ENCODE results near the gene CYP2W1. TPM values are rescaled to one million over a fixed set of nuclear protein-coding genes. Genes with fewer than 3 reads are reported as not detected.
A peak's percentile ranks its signal among the peaks of the same experiment; 100 is the strongest.

CYP2W1 gene
- total RNA-seq, 4 donors from 2014 or later, result 0.41 to 0.95 TPM; not detected in 2

DNA sequence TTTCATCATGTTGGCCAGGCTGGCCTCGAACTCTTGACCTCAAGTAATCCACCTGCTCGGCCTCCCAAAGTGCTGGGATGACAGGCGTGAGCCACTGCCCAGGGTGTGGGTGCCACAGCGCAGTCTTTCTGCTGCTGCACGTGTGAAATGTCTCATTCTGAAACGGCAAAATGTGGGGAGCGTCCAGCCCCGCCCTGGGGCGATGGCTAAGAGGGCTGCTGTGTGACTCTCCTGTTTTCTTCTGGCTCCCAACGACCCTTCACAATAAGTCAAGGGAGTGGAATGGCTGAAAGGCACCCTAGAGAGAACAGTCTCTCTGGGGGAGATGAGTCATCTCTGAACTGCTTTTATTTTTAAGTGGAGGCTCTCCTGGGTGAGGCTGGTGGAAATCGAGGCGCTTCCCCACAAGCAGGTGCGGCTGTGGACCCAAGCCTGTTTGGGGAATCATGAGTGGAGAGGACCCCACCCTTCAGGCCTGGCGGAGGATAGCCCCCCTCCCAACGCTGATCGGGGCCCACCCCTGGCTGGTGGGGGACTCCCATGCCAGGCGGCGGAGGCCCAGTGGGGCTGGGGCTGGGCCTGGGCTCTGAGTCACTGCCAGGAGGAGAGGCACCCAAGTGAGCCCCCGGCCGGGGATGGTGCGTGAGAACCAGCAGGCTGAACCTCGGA lies 46.5 kb upstream of the CYP2W1 start:
- no peak overlapping the region for H3K4me3 ChIP-seq
- H3K36me3 ChIP-seq, result no peaks in the 10 kb centered on the region
- no peaks in the 10 kb centered on the region for H3K27me3 ChIP-seq
- DNase-seq, result peak; percentile 10
- H3K27ac ChIP-seq, result no peak overlapping the region
- WGBS, 2 donors (ENCODE audit: low coverage in 1 of 2), result 45 to 66% methylated on average over 4 to 22 of the region's 22 CpGs
- TF ChIP-seq, protein P1, sequence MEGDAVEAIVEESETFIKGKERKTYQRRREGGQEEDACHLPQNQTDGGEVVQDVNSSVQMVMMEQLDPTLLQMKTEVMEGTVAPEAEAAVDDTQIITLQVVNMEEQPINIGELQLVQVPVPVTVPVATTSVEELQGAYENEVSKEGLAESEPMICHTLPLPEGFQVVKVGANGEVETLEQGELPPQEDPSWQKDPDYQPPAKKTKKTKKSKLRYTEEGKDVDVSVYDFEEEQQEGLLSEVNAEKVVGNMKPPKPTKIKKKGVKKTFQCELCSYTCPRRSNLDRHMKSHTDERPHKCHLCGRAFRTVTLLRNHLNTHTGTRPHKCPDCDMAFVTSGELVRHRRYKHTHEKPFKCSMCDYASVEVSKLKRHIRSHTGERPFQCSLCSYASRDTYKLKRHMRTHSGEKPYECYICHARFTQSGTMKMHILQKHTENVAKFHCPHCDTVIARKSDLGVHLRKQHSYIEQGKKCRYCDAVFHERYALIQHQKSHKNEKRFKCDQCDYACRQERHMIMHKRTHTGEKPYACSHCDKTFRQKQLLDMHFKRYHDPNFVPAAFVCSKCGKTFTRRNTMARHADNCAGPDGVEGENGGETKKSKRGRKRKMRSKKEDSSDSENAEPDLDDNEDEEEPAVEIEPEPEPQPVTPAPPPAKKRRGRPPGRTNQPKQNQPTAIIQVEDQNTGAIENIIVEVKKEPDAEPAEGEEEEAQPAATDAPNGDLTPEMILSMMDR (IDR thresholded peaks at IDR 0.05), result no peak
- TF ChIP-seq POLR2A (IDR thresholded peaks at IDR 0.05), result no peak
- no peak for TF ChIP-seq EP300 (IDR thresholded peaks at IDR 0.05; ENCODE audit: low read depth)
- TF ChIP-seq POLR2AphosphoS5 (IDR thresholded peaks at IDR 0.05), result no peak
- no peaks in the 10 kb centered on the region for H3K4me1 ChIP-seq
- intact Hi-C loops (cut with DNase I; ENCODE audit: low total_unique reads) (no loop called here), in situ Hi-C loops (cut with MboI; ENCODE audit: low pct_ligation_motif_present in 1 of 4, low pct_unique_long_range_greater_than_20kb in 1 of 4, low sequenced_read_pairs in 3 of 4) (no loop called here)
- H3K9me3 ChIP-seq, result no peaks in the 10 kb centered on the region

DNA sequence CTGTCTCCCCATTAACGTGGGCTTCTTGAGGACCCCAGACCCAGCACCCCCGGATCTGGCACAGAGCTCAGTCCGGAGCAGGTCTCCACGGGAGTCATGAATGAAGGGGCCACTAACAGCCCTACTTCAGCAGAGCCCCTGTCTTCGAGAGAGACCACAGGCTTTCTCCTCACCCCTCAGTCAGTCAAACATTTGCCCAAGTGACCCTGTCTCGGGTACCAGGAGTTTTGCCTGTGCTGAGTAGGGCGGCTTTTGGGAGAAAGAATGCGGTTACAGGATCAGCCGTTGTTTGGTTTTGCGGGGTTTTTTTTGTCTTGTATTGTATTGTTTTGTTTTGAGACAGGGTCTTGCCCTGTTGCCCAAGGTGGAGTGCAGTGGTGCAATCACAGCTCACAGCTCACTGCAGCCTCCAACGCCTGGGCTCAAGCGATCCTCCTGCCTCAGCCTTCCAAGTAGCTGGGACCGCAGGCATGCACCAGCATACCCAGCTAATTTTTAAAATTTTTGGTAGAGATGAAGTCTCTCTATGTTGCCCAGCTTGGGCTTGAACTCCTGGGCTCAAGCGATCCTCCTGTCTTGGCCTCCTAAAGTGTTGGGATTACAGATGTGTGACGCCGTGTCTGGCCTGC lies 45.0 kb upstream of the CYP2W1 start:
- no peak for TF ChIP-seq EP300 (IDR thresholded peaks at IDR 0.05; ENCODE audit: low read depth)
- TF ChIP-seq, protein P1 (IDR thresholded peaks at IDR 0.05), result no peak
- peak; percentile 1 for DNase-seq
- WGBS, 2 donors (ENCODE audit: low coverage in 1 of 2), result 89 to 95% methylated on average over 4 to 16 of the region's 16 CpGs
- Histone ChIP-seq H3K4me3 (no peak overlapping the region), H3K4me1 (no peaks in the 10 kb centered on the region), H3K9me3 (no peaks in the 10 kb centered on the region), H3K27me3 (no peaks in the 10 kb centered on the region), H3K27ac (no peak overlapping the region), H3K36me3 (no peaks in the 10 kb centered on the region)
- in situ Hi-C loops (cut with MboI; ENCODE audit: low pct_ligation_motif_present in 1 of 4, low pct_unique_long_range_greater_than_20kb in 1 of 4, low sequenced_read_pairs in 3 of 4), result no loop called here
- intact Hi-C loops (cut with DNase I; ENCODE audit: low total_unique reads), result no loop called here

DNA sequence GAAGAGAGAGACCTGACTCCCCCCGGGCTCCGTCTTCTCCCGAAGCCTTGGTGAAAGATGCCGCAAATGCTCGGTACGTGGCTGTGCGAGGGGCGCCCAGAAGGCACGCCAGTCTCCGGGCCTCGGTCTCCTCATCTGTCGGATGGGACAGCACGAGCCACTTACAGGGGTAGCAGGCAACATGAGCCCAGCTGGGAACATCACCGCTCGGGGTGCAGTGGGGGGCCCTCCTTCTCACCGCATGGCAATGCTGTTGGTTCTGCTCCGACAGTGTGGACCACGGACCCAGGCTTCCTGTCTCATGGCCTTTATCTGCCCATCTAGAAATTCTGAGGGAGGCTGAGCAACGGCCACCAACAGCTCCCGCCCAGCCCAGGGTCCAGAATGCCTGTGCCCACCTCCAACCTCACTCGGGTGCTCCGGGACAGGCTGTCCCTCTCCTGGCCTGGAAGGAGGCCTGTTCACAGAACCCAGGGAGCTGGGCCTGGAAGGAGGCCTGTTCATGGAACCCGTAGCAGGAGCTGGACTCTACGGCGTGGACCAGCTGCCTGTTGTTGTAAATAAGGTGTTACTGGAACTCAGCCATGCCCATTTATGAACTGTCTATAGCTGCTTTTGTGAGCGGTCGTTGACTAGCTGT lies 44.3 kb upstream of the CYP2W1 start:
- TF ChIP-seq POLR2AphosphoS5 (IDR thresholded peaks at IDR 0.05) (no peak), EP300 (IDR thresholded peaks at IDR 0.05; ENCODE audit: low read depth) (no peak), POLR2A (IDR thresholded peaks at IDR 0.05) (no peak)
- TF ChIP-seq, protein P1 (IDR thresholded peaks at IDR 0.05), result no peak
- 95 to 96% methylated on average over 10 to 27 of the region's 27 CpGs for WGBS, 2 donors (ENCODE audit: low coverage in 1 of 2)
- H3K4me3 ChIP-seq, result no peak overlapping the region
- no peaks in the 10 kb centered on the region for H3K4me1 ChIP-seq
- H3K9me3 ChIP-seq, result no peaks in the 10 kb centered on the region
- H3K36me3 ChIP-seq, result no peaks in the 10 kb centered on the region
- peak; percentile 6 for DNase-seq
- no peaks in the 10 kb centered on the region for H3K27me3 ChIP-seq
- in situ Hi-C loops (cut with MboI; ENCODE audit: low pct_ligation_motif_present in 1 of 4, low pct_unique_long_range_greater_than_20kb in 1 of 4, low sequenced_read_pairs in 3 of 4), result no loop called here
- H3K27ac ChIP-seq, result no peak overlapping the region
- intact Hi-C loops (cut with DNase I; ENCODE audit: low total_unique reads), result no loop called here

DNA sequence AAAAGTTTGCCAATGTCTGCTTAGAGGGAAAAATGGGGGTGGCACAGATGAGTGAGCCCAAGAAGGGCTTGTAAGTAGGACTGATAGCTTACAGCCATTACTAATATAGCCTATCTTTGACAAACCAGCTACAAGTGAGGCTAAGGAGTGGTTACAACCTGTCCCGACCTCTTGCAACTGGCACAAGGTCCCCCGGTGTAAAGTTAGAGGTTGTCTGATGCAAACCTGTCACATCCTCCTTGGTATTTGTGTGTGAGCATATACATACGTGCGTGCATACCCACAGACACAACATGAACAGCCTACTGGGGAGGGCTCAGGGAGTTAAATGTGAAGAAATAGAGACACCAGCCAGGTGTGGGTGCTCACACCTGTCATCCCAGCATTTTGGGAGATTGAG lies 43.1 kb upstream of the CYP2W1 start:
- DNase-seq, result no peak
- no peak overlapping the region for H3K4me3 ChIP-seq
- 94% methylated on average over 4 of the region's 4 CpGs; no CpG with 5 or more reads in 1 of the 2 donors for WGBS, 2 donors (ENCODE audit: low coverage in 1 of 2)
- no peak overlapping the region for H3K27ac ChIP-seq
- H3K27me3 ChIP-seq, result no peaks in the 10 kb centered on the region
- H3K4me1 ChIP-seq, result peaks cover 0 to 3% (median under 1%) of the 10 kb centered on the region in 4 donors
- intact Hi-C loops (cut with DNase I; ENCODE audit: low total_unique reads), result no loop called here
- no peaks in the 10 kb centered on the region for H3K36me3 ChIP-seq
- in situ Hi-C loops (cut with MboI; ENCODE audit: low pct_ligation_motif_present in 1 of 4, low pct_unique_long_range_greater_than_20kb in 1 of 4, low sequenced_read_pairs in 3 of 4), result no loop called here
- TF ChIP-seq POLR2A (IDR thresholded peaks at IDR 0.05) (no peak), EP300 (IDR thresholded peaks at IDR 0.05; ENCODE audit: low read depth) (no peak)
- H3K9me3 ChIP-seq, result no peaks in the 10 kb centered on the region

Data from transverse colon (tissue), 4 donors.